Erythroblast (primary cell): ENCODE results near the gene LDB3.
A peak's percentile ranks its signal among the peaks of the same experiment; 100 is the strongest.
"Not testable (repeated sequence)": the region's sequence is repeated elsewhere in the genome, so short reads cannot be mapped to it uniquely, and the experiment has no call there.

Experiments used
- DNase-seq, 2 experiments: peaks; one replicate each; lab custom pipeline; 2025; lab: John Stamatoyannopoulos, UW
- GATA1 ChIP-seq: IDR thresholded peaks from 2 replicates; pipeline ENCODE4 v1.6.1; 2011; ENCODE audit warnings: low read depth, mild to moderate bottlenecking, control low read depth, low read length, moderate library complexity
- POLR2A ChIP-seq: IDR thresholded peaks from 2 replicates; pipeline ENCODE4 v1.6.1; 2011; ENCODE audit warnings: mild to moderate bottlenecking, low read length

LDB3 gene, protein sequence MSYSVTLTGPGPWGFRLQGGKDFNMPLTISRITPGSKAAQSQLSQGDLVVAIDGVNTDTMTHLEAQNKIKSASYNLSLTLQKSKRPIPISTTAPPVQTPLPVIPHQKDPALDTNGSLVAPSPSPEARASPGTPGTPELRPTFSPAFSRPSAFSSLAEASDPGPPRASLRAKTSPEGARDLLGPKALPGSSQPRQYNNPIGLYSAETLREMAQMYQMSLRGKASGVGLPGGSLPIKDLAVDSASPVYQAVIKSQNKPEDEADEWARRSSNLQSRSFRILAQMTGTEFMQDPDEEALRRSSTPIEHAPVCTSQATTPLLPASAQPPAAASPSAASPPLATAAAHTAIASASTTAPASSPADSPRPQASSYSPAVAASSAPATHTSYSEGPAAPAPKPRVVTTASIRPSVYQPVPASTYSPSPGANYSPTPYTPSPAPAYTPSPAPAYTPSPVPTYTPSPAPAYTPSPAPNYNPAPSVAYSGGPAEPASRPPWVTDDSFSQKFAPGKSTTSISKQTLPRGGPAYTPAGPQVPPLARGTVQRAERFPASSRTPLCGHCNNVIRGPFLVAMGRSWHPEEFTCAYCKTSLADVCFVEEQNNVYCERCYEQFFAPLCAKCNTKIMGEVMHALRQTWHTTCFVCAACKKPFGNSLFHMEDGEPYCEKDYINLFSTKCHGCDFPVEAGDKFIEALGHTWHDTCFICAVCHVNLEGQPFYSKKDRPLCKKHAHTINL

DNA sequence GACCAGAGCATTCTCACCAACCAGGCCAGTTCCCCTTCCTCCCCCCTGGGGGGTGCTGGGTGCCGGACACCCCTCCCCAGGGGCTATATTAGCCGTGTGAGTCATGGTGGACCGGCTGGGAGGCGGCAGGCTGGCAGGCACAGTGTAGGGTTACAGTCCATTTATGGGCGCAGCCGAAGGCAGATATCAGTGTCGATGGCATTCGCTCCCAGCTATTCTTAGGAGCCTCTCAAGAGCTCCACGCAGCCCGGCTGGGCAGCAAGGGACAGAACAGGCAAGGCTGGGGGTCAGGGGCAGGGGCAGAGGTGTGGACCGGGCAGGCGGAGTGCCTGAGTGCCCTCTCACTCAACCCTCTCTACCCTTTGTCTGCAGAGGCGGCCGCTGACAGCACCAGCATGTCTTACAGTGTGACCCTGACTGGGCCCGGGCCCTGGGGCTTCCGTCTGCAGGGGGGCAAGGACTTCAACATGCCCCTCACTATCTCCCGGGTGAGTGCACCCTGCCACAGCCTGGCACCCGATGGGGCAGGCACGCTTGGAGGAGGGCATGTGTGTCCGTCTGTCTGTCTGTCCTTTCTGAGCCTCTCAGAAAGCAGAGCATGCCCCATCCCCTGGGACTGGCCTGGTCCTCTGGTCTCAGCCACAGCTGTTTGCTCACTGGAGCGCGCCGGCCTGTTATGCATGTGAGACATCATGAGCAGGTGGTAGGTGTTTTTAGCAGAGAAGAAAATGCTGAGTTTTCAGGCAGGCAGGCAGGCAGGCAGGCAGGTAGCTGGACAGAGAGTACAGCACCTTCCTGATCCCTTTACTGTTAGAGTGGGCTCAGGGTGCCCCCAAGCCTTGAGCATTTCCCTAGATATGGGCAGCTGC, at the start of gene LDB3:
Gene LDB3 (plus strand): TSS at position 215 of the 869 bp plus-strand sequence. CDS start 181 bp downstream, at position 396.
- TF ChIP-seq GATA1 (no peak), POLR2A (no peak)
- DNase-seq: no peak

DNA sequence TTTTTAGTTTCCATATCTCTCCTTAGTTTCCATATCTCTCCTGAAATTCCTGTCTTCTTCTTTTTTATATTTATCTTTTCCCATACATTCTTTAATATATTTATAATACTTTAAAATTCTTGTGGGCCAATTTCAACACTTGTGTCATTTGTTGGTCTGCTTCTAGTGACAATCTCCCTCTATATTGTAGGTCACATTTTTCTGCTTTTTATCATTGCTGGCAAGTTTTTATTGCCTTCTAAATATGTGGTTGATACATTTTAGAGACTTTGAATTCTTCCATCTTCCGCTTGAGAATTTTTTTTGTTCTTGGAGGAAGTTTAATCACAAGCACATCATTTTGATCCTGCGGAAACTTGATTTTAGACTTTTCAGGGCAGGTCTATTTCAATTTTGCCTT, 40.0 kb upstream of the LDB3 start:
- no peak for DNase-seq
- TF ChIP-seq POLR2A: no peak
- TF ChIP-seq GATA1: no peak

DNA sequence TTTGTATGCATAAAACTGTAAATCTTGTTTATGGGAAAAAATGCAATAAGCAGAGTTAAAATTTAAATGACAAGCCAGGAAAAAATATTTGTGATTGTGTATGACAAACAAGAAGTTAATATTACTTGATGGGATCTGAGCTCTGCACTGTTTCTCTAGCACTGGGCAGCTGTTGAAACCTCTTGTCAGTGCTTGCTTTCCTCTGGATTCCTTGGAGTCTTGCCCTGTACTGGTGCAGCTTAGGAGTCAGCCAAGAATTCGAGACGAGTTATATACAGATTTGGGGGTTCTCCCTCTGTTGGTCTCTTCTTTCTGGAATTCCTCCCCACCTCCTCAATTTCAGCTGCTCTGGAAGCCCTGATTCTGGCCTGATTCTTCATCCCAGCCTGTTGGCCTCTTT, 38.2 kb upstream of the LDB3 start:
- DNase-seq: no peak
- TF ChIP-seq POLR2A (no peak), GATA1 (no peak)

DNA sequence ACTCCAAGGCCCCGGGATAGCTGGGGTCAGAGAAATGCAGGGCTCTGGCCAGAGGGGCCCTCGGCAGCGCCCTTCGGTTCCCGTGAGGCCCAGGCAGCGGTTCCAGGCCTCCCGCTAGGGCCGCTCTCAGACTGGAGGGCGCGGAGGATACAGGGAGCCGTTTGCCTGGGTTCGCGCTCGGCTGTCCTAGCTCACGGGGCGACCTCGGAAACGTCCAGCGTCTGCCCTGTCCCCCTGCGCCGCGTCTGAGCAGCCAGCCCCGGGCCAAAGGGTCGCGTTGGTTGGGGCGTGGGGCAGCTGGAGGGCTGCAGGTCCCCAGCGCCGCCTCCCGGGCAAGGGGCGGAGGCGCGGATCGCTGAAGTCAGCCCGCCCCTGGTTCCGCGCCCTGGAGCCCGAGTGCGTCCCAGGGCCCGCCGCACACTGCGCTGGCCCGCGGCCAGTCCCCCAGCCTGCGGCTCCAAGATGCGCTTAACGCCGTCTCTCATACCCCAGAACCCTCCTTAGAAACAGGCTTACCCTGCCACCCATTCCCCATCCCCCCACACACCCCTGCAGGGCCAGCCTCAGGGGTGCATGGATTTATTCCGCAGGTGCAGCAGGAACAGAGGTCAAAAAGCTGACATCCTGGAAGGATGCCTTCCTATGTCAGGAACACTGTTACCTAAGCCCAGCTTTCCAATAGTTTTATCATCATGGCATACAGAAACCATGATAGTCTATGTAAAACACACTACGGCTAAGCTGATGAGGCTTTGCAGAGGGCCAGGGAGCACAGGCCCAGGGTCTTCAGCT, 36.1 kb upstream of the LDB3 start:
- TF ChIP-seq GATA1 (no peak), POLR2A (no peak)
- peak; percentile 34 to 47 for DNase-seq

DNA sequence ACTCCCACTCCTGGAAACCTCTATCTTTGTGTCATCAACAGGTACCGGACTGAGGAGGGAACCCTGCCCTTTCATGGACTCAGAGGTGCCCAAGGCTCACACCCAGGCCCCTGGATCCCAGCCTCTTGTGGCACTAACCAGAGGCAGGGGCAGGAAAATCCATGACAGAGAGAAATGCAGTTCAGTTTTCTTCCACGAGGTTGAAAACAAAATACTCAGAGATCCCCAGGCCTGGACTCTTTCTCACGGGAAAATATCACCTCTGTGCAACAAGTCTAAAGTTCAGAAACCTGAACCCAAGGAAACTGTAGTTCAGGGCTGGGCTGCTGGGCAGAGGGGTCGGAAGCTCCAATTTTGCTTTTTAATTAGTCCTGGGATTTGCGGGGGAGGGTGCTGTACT, 35.4 kb upstream of the LDB3 start:
- no peak for DNase-seq
- TF ChIP-seq POLR2A (no peak), GATA1 (no peak)

DNA sequence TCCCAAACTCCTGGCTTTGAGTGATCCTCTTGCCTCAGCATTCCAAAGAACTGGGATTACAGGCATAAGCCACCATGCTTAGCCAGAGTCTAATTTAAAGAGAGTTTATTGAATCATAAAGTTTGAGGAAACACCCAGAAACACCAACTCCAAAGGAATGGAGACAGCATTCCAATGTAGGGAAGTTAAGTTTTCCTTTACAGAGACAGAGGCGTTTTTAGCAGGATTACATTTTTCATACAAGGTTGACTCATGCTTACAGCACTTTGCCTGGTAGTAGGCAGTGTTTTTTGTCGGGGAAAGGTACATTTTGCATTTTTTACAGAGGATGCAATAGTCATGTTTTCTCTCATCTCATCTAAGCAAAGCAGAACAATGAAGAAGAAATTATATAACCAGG, 32.9 kb upstream of the LDB3 start:
- TF ChIP-seq GATA1: no peak
- no peak for TF ChIP-seq POLR2A
- no peak for DNase-seq

DNA sequence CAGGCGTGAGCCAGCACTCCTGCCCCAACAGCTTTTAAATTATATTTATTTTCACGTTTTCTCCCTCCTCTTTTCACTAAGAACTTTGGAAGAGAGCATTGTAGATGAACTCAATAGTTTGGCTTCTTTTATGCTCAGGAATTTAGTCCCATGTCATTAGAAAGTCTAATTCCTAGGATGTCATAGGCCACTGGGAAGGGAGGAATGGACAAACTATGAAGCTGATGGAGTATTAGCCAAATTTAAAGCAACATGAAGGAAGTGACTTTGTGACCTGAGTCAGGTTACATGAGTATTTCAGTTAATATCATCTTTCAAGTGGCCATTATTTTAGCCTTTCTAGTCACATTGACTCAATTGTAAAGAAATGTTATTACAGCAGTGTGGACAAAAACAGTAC, 32.0 kb upstream of the LDB3 start:
- no peak for DNase-seq
- no peak for TF ChIP-seq POLR2A
- TF ChIP-seq GATA1: no peak

DNA sequence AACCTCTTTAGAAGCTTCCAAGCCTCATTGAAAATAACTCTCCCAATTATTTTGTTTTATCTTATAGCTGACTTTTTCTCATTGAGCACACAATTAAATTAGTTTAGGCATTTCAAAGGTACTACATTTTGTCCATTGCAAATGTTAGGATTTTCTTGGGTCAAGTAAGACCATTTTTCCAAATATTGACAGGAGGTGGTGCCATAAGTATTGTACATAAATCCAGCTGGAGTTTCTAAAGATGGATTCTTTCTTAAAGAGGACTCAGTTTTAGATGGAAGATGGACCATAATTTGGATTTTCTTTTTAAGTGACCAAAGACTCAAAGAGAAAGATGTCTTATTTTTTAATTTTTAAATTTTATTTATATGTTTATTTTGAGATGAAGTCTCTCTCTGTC, 26.3 kb upstream of the LDB3 start:
- TF ChIP-seq GATA1 (no peak), POLR2A (no peak)
- peak; percentile 17 to 19 for DNase-seq

DNA sequence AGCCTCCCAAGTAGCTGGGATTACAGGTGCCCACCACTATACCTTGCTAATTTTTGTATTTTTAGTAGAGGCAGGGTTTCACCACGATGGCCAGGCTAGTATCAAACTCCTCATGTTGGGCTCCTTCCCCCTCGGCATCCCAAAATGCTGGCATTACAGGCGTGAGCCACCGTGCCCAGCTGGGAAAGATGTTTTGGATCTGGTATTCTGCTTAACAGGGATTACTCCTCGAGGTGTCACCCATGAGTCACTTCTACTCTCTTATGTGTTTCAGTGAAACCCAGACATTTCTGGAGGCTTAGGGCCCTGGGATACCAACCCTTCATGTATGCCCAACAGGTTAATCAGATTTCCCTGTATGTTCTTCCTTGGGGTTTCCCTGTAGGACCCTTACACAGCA, 25.8 kb upstream of the LDB3 start:
- TF ChIP-seq POLR2A (no peak), GATA1 (no peak)
- DNase-seq: no peak

DNA sequence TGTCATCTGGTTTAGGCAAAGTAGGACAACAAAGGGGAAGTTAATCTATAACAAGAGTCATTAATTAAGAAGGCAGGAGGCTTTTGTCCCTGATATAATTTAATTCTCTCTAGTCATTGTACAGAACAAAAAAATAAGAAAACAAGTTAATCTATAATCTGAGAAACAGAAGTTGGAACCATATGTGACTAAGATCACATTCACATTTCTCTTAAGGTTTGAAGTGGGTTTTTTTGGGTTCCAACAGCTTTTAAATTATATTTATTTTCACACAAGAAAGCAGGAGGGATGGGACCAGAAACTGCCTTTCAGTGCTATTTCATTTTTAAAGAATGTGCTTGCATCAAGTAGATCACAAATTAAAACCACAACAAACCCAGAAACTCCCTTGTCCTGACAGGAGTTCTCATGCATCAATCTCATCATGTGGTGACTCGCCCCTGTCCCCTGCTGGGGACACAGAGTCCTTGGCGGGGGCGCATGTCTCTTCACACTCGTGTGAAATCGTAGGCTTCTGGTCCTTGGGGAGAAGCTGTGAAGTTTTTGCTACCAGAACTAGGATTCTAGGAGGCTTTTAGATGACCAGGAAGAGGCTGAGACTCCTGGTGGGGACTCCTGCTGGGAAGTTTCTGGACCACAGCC, 24.0 kb upstream of the LDB3 start:
- TF ChIP-seq POLR2A (no peak), GATA1 (no peak)

DNA sequence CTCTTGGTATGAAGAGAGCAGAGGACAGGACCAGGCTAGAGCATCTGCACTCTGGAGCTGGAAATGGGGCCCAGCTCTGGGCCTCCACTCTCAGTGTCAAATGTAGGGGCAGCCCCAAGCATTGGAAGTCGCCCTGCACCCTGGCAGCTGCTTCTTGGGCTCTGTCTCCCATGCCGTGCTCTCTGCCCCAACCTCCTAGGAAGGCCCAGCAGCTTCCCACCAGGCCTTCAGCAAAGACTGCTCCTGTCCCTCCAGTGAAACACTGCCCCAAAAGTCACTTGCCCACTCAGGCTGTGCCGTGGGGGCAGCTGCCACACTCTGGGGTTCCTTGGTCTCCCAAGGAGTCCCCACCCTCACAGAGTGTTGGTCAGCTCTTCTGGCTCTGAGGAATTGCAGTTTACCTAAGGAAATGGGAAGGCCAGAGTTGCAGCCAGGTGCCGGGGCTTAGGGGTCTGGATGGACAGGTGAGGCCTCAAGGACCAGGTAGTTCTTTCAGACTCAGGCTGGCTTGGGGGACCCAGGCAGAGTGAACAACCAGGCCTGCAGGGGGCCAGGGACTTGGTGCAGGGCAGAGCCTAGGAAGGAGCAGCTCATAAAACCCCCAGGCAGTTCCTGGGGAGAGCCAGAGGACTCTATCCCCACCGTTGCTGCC, 23.4 kb upstream of the LDB3 start:
- TF ChIP-seq POLR2A (no peak), GATA1 (no peak)

More for the DNA sequence above, 24.0 kb upstream of the LDB3 start:
- DNase-seq: no peak

DNA sequence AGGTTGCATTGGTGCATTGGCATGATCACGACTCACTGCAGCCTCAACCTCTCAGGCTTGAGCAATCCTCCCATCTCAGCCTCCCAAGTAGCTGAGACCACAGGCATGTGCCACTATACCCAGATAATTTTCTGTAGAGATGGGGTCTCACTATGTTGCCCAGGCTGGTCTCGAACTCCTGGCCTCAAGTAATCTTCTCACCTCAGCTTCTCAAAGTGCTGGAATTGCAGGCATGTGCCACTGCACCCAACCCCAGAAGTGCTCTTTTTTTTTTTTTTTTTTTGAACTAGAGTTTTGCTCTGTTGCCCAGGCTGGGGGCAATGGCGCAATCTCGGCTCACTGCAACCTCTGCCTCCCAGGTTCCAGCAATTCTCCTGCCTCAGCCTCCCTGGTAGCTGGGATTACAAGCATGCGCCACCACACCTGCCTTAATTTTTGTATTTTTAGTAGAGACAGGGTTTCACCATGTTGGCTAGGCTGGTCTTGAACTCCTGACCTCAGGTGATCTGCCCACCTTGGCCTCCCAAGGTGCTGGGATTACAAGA, 22.6 kb upstream of the LDB3 start:
- not testable (repeated sequence) for DNase-seq

More for the DNA sequence above, 23.4 kb upstream of the LDB3 start:
- no peak for DNase-seq
